Measurements from ENCODE around the gene SLC9A6.
"Not testable (repeated sequence)": the region's sequence is repeated elsewhere in the genome, so short reads cannot be mapped to it uniquely, and the experiment has no call there.

SLC9A6 gene

DNA sequence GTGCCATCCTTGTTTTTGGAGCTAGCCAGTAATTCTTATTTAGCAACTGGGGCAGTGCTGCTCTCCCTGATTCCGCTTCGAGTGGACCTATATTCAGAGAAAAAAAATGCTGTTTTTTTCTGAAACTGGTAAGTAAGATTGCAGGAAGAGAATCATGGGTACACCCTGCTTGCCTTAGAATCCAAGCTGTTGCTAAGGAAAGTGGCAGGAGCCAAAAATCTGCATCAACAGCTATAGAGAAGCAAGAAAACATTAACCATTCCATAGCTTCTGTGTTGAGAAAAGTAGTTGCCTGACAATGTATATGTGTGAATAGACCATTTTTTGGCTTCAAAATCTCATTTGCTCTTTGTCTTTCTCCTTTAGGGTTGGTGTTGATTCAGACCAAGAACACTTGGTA, 44.5 kb downstream of the SLC9A6 start:
- DNase-seq (ENCODE audit: low read depth in 2 of 2), result no peak

DNA sequence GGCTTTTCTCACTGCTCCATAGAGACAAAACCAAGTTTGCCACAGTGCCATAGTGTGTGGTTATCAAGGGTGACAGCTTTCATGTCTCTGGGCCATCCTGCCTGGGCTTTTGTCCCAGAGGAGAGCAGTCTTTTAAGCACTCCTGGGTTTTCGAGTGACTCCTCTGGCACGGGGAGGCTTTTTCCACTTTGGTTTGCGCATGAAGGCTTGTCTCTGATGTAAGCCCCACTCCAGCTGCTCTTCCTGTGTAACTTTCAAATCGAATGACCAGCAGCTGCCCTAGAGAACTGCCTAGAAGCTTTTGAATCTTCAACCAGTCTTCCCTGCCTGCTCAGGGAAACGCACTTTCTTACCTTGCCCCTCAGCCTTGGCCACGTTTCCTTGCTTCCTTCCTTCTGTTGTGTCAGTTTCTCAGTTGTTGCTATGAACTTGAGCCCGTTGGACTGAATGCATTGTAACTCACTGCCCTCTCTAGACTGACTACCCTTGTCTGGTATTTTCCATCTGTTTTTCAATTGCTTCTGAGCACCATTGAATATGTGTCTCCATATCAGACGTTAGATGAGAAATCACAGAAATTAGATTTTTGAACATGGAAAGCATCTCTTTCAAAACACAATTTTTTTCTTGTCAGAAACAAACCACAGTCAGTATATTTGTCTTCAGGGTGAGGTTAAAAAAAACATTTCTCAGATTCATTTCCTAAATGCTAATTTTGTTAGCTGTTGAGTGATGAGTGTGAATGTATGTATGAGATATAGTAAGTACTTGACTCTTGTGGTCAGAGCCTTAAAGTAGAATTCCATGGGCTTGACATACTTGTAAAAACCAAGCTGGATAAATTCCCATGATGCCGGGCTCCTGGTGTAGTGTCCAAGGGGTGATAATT, 45.3 kb downstream of the SLC9A6 start:
- no peak for DNase-seq (ENCODE audit: low read depth in 2 of 2)

DNA sequence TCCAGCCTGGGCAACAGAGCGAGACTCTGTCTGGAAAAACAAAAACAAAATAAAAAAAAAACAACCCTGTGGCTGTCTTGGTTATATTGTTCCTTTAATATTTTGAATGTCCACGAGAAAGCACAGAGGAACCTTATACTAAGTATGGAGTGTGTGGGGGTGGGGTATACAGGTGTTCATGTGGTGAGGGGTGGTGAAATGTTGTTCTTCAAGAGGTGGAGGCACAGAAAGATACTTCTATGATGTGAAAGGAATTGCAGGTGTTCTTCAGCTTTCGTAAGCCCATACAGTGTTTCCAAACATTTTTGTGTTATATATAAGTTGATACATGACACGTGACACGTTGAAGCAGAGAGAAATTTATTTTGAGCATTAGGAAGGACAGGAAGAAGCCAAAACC, 46.4 kb downstream of the SLC9A6 start:
- DNase-seq (ENCODE audit: low read depth in 2 of 2), result no peak

DNA sequence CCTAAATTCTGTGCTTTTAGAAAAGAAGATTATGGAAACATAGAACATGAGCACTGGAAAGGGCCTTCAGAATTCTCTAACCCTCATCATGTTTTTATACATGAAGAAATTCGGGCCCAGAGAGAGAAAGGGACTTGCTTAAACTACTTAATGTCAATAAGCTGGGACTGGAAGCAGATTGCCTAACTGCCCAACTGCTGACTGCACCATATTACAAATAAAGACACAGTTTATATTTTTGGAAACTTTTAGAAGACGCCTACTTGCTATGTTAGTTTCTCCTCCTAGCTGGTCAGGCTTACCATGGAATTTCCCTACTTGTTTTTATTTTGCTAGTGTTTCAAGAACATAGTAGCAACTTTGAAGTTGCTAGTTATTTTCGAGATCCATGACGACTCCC, 47.1 kb downstream of the SLC9A6 start:
- no peak for DNase-seq (ENCODE audit: low read depth in 2 of 2)

DNA sequence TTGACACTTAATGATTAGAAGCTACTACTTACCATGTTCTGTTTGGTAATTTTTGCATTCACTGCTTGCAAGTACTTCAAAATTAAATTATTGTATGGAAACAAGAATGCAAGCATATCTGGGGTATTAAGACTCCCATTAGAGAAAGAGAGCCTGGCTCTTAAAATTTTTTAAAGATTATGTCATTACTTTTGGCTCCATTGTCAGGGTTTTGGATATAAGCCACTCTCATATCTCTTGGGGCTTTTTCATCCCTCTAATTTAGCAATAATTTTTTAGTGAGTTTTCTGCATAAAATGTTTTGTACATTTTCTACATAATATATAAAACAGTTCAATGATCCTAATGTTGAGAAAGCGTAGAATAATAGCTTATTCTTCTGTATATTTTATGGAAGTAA, 49.4 kb downstream of the SLC9A6 start:
- no peak for DNase-seq (ENCODE audit: low read depth in 2 of 2)

DNA sequence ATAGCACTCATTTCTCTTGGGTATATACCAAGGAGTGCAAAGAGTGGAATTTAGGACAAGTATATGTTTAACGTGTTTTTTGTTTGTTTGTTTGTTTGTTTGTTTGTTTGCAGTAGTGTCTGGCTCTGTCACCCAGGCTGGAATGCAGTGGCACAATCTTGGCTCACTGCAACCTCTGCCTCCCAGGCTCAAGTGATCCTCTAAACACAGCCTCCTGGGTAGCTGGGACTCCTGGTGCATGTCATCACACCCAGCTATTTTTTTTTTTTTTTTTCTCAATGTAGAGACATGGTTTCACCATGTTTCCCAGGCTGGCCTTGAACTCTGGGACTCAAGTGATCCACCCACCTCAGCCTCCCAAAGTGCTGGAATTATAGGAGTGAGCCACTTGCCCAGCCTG, 50.4 kb downstream of the SLC9A6 start:
- no peak for DNase-seq (ENCODE audit: low read depth in 2 of 2)

DNA sequence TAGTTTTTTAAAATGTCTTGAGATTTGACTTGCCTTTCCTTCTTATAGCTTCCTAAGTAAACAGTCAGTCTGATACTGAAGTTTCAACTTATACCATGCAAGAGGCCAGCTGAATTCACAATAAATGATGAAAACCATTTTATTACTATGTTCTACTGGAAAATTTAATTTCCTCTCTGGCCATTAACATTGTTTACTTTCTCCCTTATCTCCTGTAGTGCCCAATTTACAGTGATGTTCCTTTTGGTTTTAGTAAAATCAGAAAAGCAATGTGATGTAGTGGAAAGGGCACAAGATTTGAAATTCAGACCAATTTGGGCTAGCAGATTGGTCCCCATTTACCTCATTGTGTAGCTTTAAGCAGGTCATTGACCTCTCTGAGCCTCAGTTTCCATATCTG, 54.2 kb downstream of the SLC9A6 start:
- DNase-seq (ENCODE audit: low read depth in 2 of 2), result no peak

DNA sequence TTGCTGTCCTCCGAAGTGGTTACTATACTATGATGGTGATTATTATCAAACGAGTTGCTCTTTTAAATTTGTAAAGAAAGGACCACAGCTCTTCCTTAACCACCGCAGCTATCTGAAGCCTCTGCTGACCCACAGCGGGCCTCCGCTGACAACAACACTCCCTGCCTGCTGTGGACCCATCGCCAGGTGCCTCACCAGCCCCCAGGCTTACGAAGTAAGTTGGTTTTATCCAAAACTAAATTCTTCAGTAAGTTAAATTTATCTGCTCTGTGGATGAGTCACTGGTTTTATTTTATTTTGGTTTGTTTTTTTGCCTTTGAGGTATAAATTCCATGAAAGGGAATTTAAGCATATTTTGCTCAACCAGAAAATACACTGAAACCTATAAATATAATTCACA, 54.7 kb downstream of the SLC9A6 start:
- DNase-seq (ENCODE audit: low read depth in 2 of 2), result no peak

DNA sequence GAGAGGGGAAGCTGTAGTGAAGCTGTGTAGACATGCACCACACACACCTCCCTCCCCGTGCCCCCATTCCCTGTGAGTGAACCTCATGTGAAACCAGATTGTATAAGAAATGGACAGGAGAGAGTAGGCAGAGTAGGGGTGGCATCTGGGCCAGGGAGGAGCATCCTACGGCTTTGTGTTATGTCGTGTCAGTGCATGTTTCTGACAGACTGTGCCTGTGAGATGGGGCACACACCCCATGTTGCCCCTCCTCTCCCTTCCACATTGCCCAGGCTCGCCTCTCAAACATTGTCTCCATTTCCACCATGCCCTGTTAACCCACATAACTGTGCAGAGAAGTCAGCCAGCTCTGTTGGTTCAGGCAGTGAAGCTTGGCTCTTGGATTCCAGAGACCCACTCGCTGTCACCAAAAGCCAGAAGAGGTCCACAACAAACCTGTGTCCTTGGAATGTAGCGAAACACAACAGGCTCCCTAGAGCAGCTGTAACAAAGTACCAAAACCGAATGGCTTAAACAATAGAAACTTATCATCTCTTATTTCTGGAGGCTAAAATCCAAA, 56.1 kb downstream of the SLC9A6 start:
- no peak for DNase-seq (ENCODE audit: low read depth in 2 of 2)

DNA sequence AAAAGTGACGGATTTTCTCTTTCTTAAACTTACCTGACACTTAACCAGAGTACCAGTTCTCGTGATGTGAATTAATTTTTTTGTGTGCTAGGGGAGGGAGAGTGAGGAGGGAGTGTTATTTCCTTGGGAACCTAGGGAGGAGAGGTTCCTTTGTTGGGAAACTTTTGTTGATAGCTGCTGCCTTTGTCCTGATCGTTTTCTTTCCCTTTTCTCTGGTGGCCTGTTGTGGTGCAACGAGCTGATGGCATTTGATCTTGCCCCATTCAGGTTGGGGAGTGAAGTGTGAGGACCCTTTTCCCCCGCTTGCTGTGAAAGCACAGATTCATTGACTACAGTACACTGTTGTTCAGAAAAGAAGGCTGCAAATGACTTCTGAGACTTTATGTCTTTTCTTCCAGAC, 59.8 kb downstream of the SLC9A6 start:
- DNase-seq (ENCODE audit: low read depth in 2 of 2), result no peak

DNA sequence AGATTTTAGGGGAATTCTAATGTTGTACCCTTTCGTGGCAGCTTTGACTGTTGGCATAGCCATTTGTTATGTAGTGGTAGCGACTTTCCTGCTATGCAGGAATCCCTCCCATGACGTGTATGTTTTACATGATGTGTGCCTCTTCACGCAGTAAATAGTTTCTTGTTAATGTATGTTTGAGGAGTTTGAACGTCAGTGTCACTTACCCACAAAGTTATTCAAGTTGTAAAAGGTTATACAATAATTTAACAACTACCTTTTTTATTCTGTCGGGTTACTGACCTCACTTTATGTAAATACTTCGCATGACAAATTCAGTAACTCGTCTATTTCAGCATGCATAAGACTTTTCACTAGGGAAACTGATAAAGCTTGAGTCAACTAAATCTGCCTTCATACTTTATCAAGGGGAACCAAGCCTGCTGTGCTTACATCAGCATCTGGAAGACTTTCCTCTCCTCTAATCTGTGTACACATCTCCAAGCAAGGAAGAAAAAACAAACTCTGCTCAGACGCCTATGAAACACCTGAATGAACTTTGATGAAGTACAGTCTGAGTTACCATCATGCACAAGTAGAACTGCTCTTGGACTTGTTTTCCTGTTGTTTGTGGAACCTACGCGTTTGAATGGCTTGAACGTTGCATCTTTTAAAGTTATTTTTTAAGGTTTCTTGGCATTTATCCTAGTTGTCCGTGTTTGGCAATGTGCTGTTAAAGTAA, 61.2 kb downstream of the SLC9A6 start:
- DNase-seq (ENCODE audit: low read depth in 2 of 2), result no peak

DNA sequence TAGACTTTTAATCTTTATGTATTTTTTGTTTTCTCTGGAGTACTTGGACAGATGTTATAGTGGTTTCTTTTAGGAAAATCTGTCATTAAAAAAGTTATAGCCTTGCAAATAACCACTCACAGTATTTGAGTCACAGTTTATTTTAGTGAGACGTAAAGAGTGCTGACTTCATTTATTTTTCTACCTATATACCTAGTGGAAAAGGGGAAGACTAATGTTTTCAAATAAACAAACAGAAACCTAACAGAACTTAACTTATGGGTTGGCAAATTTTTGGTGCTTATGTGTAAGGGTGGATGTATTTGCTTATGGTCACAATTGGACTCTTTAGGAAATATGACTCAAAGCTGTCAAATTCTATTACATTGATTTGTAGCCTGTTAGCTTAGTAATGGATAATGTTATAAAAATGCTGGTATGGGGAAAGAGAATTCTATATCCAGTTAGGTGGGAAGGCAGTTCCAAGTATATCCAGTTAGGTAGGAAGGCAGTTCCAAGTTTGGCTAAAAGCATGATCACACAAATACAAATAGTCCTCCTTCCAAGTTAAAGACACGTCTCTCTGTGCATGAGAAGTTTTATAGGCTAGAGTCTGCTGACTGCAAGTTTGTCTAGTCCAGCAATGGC, 61.9 kb downstream of the SLC9A6 start:
- no peak for DNase-seq (ENCODE audit: low read depth in 2 of 2)

DNA sequence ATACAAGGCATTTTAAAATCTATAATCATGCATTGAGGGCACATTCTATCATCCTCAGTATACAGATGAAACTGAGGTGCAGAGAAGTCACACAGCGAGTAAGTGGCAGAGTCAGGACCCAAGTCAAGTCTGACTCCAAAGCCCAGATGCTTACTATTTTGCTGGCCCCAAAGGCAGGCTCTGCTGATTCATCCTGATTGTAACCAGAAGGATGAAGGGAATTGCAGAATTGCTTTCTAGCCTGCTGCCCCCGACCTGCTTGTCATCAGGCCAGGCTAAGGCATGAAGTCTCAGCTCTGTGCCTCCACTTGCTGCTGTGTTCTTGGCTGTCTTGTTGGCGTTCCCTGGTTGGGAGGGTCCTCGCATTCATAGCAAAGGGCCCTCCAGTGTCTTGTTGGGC, 62.7 kb downstream of the SLC9A6 start:
- DNase-seq (ENCODE audit: low read depth in 2 of 2), result no peak

DNA sequence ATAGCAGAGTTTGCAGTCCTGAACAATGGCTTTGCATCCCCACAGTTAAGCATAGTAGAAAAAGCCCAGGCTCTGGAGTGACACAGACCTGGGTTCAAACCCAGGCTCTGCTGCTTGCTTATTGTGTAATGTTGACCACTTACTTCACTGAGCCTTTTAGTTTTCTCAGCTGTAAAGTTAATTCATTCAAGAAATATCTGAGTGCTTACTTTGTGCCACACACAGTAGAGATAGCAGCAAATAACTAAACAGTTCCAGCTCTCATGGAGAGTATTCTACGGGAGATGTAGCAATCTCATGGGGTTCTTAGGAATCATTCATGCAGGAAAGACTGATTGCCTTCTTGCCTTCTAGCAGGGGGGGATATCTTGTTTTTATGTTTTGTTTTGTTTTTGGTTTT, 63.2 kb downstream of the SLC9A6 start:
- no peak for DNase-seq (ENCODE audit: low read depth in 2 of 2)

DNA sequence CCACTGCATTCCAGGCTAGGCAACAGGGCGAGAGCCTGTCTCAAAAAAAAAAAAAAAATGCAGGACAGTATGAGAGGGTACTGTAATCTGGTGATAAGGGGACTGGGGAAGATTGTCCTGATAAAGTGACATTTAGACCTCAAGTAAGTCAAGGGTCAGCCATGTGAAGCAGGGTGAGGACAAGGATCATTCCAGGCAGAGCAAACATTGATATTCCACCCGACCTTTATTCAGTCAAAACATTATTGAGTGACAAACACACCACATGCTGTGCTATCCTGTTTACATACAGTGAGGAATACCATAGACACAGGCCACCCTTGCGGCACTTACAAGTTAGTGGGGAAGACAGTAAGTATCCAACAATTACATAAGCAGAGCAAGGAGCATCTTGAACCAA, 64.4 kb downstream of the SLC9A6 start:
- no peak for DNase-seq (ENCODE audit: low read depth in 2 of 2)

DNA sequence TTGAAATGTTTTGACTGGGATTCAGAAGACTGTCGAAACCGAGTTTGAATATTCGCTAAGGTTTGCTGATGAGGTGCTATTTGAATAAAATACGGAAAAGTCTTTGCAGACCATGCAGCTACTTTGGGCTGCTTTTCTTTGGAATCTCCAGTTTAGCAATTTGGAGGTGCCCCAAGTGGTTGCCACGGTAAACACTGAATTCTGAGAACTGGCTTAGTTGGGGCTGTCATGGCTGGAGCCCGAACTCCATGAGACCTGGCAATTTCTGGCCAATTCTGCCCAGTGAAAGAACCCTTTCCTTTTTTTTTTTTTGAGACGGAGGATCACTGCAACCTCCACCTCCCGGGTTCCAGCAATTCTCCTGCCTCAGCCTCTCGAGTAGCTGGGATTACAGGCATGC, 65.6 kb downstream of the SLC9A6 start:
- DNase-seq (ENCODE audit: low read depth in 2 of 2), result not testable (repeated sequence)

DNA sequence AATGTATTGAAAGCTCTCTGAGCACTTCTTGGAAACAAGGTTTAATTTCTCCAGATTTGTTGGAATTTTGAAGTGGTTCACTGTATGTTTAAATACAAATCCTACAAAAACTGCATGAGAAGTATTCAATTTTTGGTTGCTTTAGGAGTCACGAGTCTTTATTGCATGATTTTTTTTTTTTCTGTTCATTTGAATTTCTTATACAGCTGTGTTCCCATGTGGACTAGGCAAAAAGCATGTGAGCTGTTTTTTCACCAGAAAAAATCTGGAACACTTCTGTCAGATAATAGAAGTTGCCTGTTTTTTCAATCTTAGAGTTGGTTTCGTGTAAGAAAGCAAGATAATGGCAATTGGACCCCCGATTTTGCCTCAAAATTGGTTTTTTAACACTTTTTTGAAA, 66.4 kb downstream of the SLC9A6 start:
- no peak for DNase-seq (ENCODE audit: low read depth in 2 of 2)

DNA sequence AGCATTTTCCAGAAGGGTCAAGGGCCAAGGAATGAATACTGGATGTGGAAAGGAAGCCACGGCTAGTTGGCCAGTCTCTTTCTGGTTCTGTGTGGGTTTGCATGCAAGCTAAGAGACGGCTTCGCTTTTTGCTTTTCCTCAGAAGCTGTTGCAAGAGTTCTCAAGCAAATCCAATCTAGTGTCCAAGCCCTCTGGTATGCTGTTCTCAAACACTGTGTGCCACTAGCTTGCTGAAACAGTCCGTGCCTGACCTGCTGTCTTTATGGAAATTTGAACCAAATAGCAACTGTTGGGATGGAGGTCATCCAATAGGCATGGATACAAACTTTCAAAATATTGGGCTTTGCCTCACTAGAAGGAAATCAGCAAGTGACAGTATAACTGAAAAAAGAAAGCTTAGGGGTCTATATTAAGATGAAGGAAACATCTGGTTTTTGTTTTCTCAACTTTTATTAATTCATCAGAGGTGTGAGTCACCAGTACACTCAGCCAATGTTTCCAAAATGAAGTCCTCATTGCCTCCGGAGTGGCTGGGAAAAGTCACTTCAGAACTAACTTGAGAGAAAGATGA, 70.5 kb downstream of the SLC9A6 start:
- no peak for DNase-seq (ENCODE audit: low read depth in 2 of 2)

DNA sequence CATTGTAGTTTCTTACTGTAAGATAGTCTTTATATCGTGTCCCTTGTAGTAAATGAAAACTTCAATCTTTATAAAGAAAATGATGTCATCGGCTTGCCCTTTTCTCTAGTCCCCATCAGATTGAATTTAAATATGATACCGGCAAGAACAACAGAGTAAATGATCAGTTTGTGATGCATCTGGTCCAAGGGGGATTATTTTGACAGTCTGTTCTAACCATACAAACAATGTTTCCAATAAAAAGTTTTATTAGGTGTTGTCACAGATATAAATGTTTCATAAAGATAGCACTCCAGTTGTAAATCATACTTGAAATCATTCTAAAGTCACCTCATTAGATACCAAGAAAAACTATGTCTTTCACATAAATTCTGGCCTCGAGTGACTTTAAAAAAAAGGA, 72.3 kb downstream of the SLC9A6 start:
- no peak for DNase-seq (ENCODE audit: low read depth in 2 of 2)

DNA sequence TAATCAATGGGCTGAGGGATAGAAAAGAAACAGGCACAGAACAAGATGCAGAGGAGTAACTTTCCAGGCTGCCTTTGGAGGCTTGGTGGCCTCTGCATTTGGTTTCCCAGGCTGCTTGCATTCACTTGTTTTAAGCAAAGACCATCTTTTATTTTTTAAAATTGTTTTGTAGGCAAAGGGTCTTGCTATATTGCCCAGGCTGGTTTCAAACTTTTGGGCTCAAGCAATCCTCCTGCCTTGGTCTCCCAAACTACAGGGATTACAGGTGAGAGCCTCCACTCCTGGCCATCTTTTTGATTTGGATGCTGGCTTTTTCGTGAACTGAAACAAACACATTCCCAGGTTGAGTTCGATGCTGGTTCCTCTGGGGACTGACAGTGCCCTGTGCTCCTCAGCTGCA, 74.1 kb downstream of the SLC9A6 start:
- no peak for DNase-seq (ENCODE audit: low read depth in 2 of 2)

DNA sequence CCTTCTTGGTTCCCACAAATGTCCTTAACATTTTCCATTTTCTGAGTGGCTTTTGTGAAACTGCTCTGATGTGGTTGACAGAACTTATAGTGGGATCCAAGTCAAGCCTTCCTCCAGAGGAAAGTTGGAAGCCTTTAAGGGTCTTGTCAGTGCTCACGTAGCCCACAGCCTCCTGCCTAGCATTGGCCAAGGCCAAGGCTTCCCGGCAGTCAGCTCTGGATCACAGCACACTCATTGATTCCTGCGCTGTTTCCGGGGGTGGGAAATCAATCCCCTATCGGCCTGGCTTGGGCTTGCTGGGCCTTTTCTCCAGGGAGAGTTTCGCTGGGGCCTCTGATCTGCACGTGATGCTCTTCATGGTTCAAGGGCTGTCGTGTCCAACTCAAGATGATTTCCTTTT, 76.1 kb downstream of the SLC9A6 start:
- DNase-seq (ENCODE audit: low read depth in 2 of 2), result no peak

DNA sequence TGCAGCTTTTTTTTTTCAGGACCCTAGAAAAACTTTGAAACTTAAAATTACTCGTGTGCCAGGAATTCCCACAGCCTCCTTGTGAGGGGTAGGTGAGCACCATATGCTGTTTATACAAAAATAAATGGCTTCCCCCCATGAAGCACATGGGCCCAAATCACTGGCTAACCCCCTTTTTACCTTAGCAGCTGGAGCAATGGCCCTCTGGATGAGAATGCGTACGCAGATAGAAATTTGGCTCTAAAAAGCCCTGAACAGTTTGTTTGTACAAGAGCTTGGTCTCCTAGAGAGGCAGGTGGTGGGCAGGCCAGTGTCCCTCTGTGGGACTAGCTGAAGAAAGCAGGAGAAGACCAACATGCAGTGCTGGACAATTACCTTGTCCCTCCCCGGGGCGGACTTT, 76.5 kb downstream of the SLC9A6 start:
- no peak for DNase-seq (ENCODE audit: low read depth in 2 of 2)
